GM21526 (cell line): ENCODE measurements around the gene DEFB113.

Experiments used
- ATAC-seq: cut with Tn5 transposase; IDR thresholded peaks from one replicate; pipeline ENCODE4 v1.9.1; 2021; ENCODE audit warnings: moderate library complexity; ENCODE audit not compliant: unreplicated experiment, low FRiP score

Gene DEFB113

GRCh38 chr6:49937811-49938210, 31.6 kb downstream of the DEFB113 start:
- ATAC-seq = no peak

DNA sequence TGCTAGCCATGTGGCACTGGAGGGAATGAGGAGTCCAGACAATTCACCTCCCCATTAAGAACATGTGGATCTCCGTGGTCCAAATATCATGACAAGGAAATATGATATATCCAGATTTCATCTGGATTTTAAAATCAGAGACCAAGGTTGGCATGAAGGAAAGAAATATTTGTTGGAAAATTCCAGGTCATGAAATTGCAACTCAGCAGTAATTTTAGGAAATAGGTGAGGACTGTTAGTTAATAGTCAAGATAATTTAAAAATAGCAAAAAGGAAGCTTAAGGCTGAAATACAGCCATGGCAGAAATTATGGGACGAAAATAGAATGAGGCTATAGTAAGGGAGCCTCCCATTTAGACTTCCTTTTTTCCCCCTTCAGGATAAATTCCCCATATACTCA, 32.4 kb downstream of the DEFB113 start:
- ATAC-seq = no peak

DNA sequence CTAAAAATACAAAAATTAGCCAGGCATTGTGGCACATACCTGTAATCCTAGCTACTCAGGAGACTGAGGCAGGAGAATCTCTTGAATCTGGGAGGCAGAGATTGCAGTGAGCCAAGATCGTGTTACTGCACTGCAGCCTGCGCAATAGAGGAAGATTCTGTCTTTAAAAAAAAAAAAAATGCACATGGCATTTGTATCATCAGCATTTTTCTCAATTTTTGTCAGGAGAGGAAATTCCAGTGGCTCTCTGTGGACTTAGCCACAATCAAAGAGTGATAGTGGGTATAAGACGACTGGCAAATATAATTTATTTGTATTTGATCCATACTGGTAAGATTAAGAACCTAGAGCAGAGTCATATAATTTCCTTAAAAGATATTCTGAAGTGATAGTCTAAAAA, 34.0 kb downstream of the DEFB113 start:
- no peak for ATAC-seq

- ATAC-seq = no peak
Observed at GRCh38 chr6:49934770-49935169, 34.7 kb downstream of the DEFB113 start.

GRCh38 chr6:49933526-49933925, 35.9 kb downstream of the DEFB113 start:
- ATAC-seq = no peak

DNA sequence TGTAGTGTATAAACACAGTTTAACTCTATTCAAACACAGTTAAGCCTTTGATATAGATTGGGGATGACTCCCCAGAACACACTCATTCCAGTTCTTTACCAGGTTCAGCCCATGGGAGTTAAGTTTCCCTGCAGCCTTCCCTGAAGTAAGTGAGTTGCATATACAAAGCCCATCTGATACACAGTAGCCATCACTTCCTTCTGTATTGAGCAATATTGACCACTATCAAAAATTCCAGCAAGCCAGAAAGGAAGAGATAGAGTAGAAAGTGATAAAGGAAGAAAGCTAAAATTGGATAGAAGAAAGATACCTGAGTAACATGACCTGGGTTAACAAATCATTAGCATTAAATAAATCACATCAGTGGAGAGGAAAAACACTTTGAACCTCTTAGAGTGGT, 40.1 kb downstream of the DEFB113 start:
- ATAC-seq = no peak

DNA sequence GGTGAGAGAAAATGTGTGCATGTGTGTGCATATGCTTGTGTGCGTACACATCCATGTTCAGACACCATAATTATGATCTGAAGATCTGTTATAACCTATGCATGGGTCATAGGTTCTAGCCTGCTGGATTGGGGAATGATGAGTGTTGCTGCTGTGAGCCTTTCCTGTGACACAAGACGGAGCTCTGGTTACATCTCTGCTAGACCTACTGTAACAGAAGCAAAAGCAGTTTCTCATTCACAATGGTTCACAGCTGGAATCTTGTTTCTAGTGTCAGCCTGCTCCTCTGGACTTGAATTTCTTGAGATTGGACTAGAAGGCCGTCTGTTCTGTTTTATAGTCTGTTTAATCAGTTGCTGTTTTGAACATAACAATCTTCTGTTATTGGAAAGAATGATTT, 45.6 kb downstream of the DEFB113 start:
- no peak for ATAC-seq

DNA sequence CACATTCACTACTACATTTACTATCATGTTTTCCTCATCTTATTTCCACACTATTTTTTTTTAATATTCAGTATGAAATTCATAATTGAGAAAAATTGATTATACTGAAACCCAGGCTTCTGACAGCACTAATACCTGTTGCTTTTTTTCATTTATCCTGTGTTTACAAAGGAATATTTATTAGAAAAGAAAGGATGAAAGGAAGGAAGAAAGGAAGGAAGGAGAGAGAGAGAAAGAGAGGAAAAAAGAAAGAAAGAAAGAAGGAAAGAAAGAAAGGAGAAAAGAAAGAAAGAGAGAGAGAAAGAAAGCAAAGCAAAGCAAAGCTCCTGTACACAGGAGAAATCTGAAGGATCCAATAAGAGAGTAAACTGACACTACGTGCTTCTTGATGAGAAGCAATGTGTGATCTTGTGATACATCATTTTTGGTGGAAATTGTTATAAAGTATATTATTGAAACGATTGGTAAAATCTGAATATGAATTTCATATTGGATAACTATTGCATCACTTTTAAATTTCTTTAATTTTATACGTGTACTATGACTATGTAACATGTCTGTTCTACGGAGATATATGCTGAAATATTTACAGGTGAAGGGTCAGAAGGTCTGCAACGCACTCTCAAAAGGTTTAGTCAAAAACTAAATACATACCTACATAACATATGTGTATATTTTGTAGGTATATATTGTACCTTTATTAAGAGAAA, 49.3 kb downstream of the DEFB113 start:
- no peak for ATAC-seq

GRCh38 chr6:49919261-49919660, 50.2 kb downstream of the DEFB113 start:
- no peak for ATAC-seq

DNA sequence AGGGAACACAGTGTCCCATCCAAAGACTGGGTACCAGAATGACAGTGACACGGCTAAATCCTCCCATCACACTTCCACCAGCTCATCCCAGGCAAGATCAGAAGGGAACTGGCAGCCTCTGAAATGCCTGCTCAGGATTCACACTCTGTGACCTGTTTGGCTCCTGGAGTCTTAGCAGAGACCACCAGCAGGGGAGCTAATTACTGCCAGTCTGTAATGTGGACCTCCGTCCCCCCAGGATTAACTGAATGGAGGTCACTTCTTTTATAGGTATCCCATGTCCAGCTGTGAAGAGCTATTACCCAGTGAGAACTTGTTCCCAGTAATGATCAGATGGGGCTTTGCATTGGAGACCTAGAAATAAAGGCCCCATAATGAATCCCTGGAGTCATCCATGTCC, 50.6 kb downstream of the DEFB113 start:
- ATAC-seq = no peak
